ENCODE results near the gene SETBP1.

The SETBP1 gene

DNA sequence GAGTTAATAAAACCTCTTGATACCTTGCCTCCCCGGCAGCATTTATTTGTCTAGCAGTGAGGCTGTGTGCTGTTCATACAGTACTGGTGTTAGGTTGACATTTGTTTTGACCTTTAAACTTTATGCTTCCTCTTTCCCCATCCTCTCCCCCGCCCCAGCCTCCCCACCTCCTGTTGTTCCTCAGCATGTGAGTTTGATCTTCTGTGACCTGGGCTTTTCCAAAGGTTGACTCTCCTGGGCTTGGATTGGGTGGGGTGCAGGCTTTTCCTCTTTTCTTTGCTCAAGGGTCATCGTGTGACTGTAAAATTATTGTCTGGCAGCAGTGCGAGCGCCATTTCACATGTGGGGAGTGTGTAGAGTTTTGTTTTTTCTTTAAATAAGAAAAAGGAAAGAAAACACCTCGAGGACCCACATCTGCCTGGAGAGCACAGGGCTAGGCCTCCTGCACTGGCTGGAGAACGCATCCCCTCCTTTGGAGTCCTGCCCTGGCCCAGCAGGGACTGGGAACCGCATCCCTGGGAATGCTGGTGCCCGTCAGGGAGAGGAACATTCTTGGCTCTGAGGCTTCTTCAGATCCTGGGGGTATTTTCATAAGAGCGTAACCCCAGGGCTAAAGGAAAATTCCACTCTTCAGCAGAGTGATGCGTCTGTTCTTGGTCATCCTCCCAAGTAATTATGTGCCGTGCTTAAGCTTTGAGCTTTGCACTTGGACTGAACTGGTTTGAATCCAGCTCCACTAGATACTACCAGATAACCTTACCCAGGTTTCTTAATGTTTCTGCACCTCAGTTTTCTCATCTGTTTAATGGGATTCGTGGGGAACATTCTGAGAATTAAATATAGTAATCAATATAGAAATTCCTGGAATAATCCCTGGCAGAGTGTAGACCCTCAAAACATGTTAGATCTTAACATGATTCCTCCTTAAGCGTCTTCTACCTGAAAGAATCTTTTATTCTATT lies 91.5 kb downstream of the SETBP1 start:
- no peak for DNase-seq
- intact Hi-C loops (cut with DNase I), result no loop called here

DNA sequence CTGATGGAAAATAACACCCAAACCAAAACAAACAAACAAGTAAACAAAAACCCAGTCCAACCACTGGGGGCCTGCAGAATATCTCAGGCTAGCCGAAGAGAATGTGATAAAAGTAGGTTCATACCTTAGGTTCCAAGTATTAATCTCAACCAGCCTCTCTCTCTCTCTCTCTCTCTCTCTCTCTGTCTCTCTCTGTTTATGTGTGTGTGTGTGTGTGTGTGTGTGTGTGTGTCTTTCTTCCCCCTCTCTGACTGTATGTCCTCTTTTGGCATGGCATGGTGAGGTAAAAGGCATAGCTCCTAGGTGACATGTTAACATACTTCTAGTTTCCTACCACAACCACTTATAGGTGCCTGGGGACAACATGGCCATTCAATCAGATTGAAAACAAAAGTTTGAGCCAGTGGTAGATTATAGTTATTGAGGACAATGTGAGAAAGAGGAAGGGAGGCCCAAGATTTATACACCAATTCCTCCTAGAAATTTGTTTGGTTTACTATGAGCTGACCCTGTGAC lies 93.0 kb downstream of the SETBP1 start:
- no peak for DNase-seq
- intact Hi-C loops (cut with DNase I), result no loop called here

DNA sequence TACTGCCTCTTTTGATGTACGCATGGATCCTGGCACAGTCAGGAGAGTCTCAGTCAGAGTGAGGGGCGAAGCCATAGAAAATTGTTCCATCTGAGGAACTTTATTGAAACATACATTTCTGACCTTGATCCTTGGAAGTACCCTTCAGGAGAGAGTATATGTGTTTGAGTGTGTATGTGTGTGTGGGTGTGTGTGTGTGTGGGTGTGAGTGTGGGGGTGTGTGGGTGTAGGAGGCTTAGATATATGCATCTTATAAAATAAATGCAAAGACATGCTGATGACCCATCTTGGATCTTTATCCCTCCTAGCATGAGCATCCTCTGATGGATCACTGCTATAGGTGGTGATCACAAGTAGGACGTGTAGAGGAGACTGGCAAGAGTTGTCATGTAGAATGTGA lies 93.5 kb downstream of the SETBP1 start:
- intact Hi-C loops (cut with DNase I), result no loop called here
- no peak for DNase-seq

DNA sequence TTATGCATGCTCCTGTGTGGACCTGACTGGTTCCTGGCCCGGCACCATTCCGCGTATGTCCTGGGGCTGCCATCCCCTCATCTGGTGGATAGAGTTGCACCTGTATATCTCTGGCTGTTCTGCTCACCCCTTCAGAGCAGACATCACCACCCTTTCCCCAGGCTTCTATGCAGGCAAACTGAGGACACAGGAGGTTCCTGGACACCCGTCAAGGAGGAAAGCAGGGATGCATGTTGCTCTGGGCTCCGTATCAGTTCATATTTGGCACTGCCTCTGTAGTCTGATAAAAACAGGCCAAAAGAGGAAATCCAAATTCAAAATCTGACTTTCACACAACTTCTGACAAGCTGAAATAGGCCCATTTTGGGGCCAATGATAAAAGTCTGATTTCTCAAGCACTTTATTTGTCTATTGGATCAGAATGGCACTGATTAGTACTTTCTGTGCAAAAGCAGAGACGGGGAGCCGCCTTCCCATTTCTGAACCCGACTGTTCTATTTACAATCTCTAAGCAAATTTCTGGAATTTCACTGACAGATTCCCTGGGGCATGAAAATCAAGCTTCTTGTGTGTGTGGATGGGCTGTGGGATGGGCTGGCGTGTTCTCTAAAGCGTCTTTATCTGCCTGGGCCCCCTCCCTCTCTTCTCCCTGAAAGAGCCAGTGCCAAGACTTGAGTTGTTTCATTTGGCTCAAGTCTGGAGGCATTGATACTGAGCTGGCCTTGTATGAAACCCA lies 96.9 kb downstream of the SETBP1 start:
- DNase-seq, result peak in 1 of 42 donors; percentile 16
- intact Hi-C loops (cut with DNase I), result no loop called here

DNA sequence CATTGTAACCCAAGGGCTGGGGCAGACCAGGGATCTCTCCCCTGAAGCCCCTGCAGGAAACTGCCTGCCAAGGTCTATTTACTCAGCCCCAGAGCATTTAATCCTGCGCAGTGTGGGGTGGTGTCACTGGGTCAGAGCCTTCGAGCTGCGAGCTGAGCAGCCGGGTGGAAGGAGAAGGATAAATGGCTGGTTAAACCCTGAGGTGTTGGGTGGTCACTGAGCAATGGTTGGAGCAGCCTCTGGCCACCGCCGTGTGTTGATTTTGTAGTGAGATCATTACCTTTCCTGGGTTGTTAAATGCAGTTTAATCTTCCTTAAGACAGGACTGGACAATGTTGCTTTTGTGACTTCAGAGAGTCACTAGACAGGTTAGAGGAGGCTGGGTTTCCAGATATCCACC lies 98.1 kb downstream of the SETBP1 start:
- intact Hi-C loops (cut with DNase I), result no loop called here
- DNase-seq, result no peak

DNA sequence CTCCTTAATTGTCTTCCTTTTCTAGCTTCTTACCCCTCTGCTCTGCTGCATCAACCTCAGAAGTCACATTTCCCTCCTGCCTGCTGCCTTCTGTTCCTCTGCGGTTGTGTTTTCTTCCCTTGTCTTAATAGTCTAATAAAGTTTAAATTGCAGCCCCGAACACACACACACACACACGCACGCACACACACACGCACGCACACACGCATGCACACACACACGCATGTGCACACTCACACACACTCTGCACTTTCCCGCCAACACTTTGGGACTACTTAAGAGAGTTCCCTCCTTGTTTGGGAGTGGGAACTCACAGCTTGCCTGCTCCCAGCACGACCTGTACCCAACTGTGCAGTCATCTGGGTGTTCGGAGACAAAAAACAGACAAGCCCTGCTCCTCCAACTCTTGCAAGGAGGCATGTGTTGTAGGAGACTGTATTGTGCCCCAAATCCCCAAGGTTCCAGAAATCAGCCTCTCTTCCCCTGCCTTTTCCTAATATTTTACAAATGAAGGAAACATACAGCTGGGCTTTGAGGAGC lies 99.1 kb downstream of the SETBP1 start:
- intact Hi-C loops (cut with DNase I), result no loop called here
- DNase-seq, result no peak

DNA sequence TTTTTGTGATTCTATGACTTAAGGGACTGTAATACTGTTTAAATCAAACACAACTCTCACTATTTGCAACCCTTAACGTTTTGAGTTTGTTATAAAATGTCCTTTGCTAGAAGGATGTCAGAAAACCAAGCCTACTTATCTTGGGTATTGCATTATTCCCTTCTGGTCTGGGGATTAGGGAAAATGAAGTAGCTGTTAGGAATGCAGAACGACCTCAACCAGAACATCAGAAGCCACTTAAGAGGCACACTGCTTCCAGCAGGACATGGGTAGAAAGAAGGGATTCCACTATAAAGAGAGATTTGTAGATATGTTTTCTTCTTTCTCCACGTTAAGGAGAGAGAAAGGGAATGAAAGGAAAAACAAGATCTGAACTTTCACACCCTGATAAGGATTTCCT lies 101.2 kb downstream of the SETBP1 start:
- intact Hi-C loops (cut with DNase I), result no loop called here
- no peak for DNase-seq

DNA sequence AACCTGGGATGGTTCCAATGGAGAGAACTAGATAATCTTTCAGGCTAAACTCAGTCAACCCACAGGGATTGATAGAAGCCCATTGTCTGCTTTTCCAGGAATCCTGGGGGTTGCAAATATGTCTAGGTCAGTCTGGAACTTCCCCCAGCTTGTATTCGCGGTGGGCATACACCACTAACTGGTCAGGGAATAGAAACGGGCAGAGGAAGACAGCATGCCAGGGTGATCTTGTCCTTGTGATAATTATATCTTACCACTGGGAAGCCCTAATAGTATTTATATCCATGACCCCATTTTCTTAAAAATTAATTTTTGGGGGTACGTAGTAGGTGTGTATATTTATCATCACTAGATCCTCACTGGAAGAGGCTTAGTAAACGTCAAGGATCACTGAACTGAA lies 101.9 kb downstream of the SETBP1 start:
- intact Hi-C loops (cut with DNase I), result no loop called here

DNA sequence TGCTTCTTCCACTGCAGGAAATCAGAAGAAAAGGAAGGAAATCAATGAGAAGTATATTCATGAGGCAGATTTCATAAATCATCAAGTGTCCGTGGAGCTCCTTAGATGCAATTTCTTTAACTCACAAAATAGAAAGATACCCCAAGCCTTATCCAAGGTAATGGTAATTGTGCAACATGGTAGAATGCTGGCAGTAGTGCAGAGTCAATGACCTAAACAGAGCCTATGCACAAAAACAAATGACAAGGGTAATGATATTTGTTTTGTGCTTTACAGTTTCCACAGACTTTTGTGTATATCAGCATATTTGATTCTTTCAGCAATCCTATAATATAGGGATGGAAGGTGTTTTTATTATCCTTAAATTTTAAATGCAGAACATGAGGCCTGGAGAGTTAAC lies 102.7 kb downstream of the SETBP1 start:
- intact Hi-C loops (cut with DNase I), result no loop called here

More for the DNA sequence above, 101.9 kb downstream of the SETBP1 start:
- DNase-seq, result no peak

DNA sequence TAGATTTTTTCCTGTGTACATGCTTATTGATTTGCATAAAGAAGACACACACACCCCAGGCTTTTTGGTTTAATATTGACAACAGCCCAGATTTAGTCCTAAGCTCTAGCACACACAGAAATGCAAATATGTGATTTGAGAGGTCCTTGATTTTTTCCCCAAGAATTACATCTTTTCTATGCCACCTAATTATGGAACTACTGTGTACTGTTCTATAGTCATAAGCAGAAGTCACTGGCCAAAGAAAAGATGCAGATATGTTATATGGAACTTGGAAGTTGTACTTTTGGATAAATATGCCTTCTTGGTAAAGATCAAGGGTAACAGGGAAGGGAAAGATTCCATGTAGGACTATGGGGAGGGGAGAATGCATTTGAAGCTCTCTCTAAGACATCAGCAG lies 105.6 kb downstream of the SETBP1 start:
- DNase-seq, result no peak
- intact Hi-C loops (cut with DNase I), result no loop called here

More for the DNA sequence above, 102.7 kb downstream of the SETBP1 start:
- DNase-seq, result no peak

DNA sequence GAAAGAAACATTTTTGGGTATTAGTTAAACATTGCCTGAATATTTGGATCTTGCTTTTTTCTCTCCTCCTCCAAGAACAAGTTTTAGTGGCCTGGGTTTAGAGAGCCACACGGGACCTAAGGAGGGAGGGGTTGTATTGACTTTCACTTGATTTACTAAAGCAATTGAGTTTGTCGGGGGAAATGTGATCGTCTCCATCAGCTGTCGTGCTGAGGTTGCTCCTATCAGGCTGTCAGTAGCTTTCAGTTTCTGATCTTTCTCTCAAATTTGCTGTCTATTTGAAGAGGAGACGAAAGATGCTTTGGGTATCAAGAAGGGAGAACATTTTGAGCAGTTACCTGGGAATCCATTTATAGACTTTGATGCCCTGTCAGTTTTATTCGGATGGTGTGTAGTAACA lies 106.0 kb downstream of the SETBP1 start:
- intact Hi-C loops (cut with DNase I), result no loop called here

DNA sequence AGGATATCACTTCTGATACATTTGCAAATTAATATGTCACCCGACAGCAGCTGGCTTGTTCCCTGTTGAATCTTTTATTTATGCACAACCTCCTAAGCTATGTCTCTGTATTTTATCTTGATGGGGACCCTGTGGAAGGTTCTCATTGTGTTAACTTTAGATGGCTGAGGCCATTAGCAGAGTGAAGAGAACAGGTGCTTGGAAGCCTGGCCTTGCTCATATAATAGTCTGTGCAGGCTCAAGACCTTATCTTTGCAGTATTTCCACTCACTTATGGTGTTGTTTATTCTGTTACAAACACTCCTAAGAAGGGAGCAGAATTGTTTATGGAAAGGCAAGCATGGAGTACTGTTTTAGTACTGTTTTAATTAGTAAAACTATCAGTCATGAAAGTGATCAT lies 107.6 kb downstream of the SETBP1 start:
- no peak for DNase-seq
- intact Hi-C loops (cut with DNase I), result no loop called here

More for the DNA sequence above, 106.0 kb downstream of the SETBP1 start:
- no peak for DNase-seq

DNA sequence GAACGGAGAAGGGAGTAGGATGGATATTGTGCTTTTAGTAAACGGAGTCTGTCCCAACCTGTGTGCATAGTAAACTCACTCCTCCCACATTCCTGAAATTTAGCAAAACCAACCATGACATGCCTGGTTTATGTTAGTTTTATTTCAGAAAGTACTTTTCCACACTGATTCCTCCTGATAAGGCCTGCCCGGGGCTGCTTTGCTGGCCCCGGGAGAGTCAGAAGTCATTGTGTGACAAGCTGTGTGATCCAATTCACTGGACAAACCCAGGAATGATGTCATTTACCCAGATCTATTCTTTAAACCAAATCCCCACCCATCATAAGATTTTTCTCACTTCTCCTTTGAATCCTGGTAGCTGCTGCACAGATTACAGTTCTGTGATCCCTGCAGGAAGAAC lies 109.0 kb downstream of the SETBP1 start:
- intact Hi-C loops (cut with DNase I), result loop anchor here (10.0 kb wide), 1 partner anchor 105 kb away; the partner anchor contains the start of gene SETBP1
- DNase-seq, result no peak

DNA sequence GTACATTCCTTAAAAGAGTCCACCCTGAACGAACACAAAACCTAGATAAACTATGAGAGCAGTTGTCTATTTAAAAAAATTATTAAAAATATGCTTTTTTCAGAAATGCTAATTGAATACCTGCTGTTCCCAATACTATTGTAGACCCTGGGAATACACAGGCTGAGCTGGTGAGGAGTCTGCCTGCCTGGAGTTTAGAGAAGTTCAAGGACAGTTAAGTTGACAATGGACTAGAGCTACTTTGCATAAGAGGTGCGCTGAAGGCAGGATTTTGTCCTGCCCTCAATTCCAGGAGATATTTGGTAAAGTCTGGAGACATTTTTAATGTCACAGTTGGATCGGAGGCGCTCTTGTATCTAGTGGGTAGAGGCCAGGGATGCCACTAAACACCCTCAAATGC lies 110.2 kb downstream of the SETBP1 start:
- DNase-seq, result no peak
- intact Hi-C loops (cut with DNase I), result loop anchor here (10.0 kb wide), 1 partner anchor 106 kb away; the partner anchor contains the start of gene SETBP1

DNA sequence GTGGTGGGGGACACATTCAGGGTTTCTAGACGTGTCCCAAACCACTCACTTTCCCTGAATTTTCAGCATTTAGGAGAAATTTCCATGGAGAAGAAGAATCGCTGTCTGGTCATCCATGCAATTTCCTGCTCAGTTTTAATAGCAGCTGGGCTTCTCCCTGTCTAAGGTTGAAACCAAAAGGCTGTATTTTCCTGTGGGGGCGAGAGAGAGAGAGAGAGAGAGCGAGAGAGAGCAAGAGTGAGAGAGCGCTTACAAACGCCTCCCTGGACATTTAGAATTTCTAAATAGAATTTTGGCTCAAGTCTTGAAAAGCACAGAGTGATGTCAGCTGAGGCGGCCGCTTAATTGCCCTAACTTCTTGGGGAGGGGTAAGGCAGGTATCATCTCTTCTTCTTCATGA lies 110.8 kb downstream of the SETBP1 start:
- intact Hi-C loops (cut with DNase I), result loop anchor here (10.0 kb wide), 1 partner anchor 107 kb away; the partner anchor contains the start of gene SETBP1

DNA sequence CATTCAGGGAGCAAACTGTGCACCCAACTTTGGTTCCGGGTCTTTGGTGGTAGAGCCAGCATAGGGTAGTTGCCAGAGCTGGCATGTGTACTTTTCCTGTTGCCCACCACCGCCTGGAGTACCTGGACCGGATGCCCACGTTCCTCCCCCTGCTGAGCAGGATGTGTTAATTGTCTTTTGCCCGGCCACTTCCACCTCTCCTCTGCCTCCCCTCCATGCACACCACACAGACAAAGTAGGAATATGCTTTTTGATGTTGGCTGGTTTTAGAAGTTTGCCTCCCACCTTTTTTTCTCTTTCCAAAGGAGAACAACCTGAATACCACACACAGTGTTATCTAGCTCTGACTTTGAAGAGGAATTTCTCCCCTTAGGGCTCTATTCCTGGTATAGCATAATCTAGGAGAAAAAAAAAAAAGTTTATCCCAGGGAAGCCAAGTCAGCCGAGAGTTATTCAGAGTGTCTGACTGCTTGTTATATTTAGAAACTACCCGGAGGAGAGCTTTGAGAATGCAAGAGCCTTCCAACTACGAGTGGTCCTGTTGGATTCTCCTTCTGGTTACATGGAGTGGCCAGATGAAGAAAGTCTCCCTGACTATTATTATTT lies 111.9 kb downstream of the SETBP1 start:
- intact Hi-C loops (cut with DNase I), result loop anchor here (10.0 kb wide), 1 partner anchor 108 kb away; the partner anchor contains the start of gene SETBP1
- DNase-seq, result no peak

More for the DNA sequence above, 110.8 kb downstream of the SETBP1 start:
- no peak for DNase-seq

DNA sequence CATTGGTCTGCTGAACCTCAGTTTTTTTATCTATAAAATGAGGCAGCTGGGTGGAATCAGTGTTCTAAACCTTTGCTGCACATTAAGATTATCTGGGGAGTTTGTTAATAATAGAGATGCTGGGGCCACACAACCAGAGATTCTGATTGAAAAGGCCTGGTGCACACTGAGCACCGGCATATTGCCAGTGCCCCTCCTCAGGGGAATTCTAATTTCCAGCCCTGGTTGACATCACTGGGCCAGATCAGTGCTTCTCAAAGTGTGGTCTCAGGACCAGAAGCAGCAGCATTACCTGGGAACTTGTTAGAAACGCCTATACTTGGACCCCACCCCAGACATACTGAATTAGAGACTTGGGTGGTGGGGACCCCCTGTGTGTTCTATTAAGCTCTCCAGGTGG lies 112.5 kb downstream of the SETBP1 start:
- intact Hi-C loops (cut with DNase I), result loop anchor here (10.0 kb wide), 1 partner anchor 108 kb away; the partner anchor contains the start of gene SETBP1
- no peak for DNase-seq

DNA sequence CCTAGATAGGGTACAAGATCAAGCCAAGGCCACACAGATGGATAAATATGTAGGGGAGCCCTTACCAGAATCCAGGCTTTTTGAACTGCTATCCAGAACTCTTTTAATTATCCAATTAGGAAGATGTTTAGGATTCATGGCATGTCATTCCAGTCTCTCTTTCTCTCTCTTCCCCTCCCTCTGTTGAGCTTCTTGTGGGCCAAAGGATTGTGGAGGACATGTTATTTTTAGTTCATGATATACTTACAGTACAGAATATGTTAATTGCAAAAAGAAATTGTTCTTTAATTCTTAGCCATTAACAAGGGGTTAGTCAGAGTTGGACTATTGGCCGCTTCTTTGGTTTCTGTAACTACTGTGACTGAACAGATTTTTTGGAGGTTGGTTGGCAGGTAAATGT lies 113.0 kb downstream of the SETBP1 start:
- intact Hi-C loops (cut with DNase I), result loop anchor here (10.0 kb wide), 1 partner anchor 109 kb away; the partner anchor contains the start of gene SETBP1
- no peak for DNase-seq

DNA sequence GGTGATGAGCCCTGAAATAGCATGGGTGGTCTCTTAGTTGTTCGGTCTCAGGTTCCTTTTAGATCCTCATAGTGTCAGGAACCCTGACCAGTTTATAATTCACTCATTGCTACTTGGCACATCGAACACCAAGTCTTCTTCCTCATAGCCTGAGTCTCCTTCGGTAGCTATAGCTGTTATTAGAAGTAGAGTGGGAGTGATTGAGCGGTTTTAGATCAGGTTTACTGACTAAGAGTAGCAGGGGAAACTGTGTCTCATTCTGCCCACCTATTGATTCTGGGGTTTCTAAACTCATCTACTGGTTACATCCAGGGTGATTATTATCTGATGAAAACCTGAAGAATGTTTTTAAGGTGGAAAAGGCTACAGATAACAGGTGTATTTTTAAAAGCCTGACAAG lies 114.6 kb downstream of the SETBP1 start:
- no peak for DNase-seq
- intact Hi-C loops (cut with DNase I), result loop anchor here (10.0 kb wide), 1 partner anchor 110 kb away; the partner anchor contains the start of gene SETBP1
